Activated CD8-positive, alpha-beta T cell treated with anti-CD3 and anti-CD28 coated beads, Interleukin-2, amount 10 ng/mL, durations not matched to agents 7 days and 5 days (primary cell): ENCODE data around the gene BTLA. TPM values are rescaled to one million over a fixed set of nuclear protein-coding genes. Genes with fewer than 3 reads are reported as not detected.

ENCODE experiments used
- total RNA-seq, 2 experiments: library from RNA; stranded (reverse); gene quantifications; one replicate each; pipeline ENCODE4 v1.2.3, GENCODE V29; 2021

Gene BTLA
- total RNA-seq, 2 experiments from 2014 or later: 22.3 to 26.0 TPM

Other genes with a start within 250 kb of the BTLA start
- gene SLC9C1, start 205.3 kb downstream of the BTLA start, total RNA-seq: not detected
- 1 to 10 TPM in 1 of 2 experiments, under 1 TPM in 1; 0.86 to 1.4 TPM for gene CD200, start 166.3 kb downstream of the BTLA start, total RNA-seq
- 10 to 100 TPM; 74.6 to 76.2 TPM for gene ATG3, start 62.5 kb upstream of the BTLA start, total RNA-seq
- 10 to 100 TPM; 20.5 to 21.0 TPM for gene SLC35A5, start 62.6 kb upstream of the BTLA start, total RNA-seq
- gene CCDC80, start 141.7 kb upstream of the BTLA start, total RNA-seq: not detected